Muscle of leg (tissue), 11 donors: ENCODE results near the gene CDH3. TPM values are rescaled to one million over a fixed set of nuclear protein-coding genes. Genes with fewer than 3 reads are reported as not detected.

Experiments used
- DNase-seq: peaks from one replicate; pipeline ENCODE4 v3.0.0; 2013
- H3K27ac ChIP-seq: one replicate; pipeline ENCODE4 v1.5.1; 2013; ENCODE audit warnings: mild to moderate bottlenecking, low read length, control low read depth
- H3K27me3 ChIP-seq: one replicate; pipeline ENCODE4 v1.6.1; 2013; ENCODE audit warnings: low read length; ENCODE audit not compliant: control insufficient read depth, insufficient read depth
- H3K36me3 ChIP-seq: one replicate; pipeline ENCODE4 v1.6.1; 2013; ENCODE audit warnings: low read length; ENCODE audit not compliant: control insufficient read depth, insufficient read depth
- H3K4me1 ChIP-seq: one replicate; pipeline ENCODE4 v1.6.1; 2013; ENCODE audit warnings: low read length; ENCODE audit not compliant: control insufficient read depth, insufficient read depth
- H3K4me3 ChIP-seq: one replicate; pipeline ENCODE4 v1.5.1; 2013; ENCODE audit warnings: low read length, control low read depth
- H3K9me3 ChIP-seq: replicated peaks from 2 replicates; pipeline ENCODE4 v1.6.1; 2013; ENCODE audit warnings: low read depth, low read length; ENCODE audit not compliant: control insufficient read depth
- WGBS: methylation state at CpG from one replicate; pipeline ENCODE4 v1.1.5; 2013; ENCODE audit warnings: missing lambda C conversion rate; ENCODE audit not compliant: insufficient coverage; 5-methylcytosine and 5-hydroxymethylcytosine counted together
- polyA plus RNA-seq, 8 donors: library from polyadenylated mRNA; unstranded; fragments of 120-200 nt; gene quantifications; one replicate each; pipeline versions ENCODE4 v1.2.1 to v1.2.3, GENCODE V29; 2013; ENCODE audit warnings: inconsistent platforms in 1 of 8, low replicate concordance in 1 of 8; ENCODE audit not compliant: insufficient read length in 8 of 8, insufficient read depth in 1 of 8
- total RNA-seq: library from RNA; stranded (reverse); fragments of 120-200 nt; gene quantifications from one replicate; pipeline ENCODE4 v1.2.4, GENCODE V29; 2013

Gene CDH3
- total and polyA plus RNA-seq, 9 donors = 0.23 to 12.7 (median 0.50) TPM

DNA sequence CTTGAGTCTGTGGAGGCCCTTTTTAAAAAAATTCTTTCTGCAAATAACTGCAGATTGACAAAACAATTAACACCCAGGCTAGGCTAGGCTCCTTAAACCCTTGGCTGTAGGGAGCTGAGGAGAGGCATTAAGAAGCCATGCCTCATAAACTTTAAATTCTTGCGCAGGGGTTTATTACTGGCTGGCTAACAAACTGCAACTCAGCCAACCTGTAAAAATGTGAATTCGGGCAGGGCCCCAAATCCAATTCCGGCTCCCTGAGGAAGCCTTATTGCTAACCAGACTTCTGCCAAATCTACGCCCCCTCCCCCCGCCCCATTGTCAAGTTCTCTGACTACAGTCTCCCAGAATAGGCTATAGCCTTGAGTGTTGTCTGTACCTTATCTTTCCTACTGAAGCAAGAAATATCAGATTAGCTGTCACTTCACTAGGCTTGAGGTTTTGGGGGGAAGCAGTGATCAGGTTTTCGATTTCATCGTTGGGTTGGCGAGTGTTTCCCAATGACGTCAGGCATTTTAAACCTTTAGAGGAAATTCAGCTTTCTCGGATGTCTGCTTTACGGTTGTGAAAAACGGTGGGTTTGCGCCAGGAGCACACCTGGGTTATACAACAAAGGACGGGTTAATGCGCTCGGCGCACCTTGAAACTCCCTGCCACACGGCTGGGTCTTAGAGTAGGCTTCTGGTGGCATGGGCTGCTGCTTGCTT is 2.0 kb downstream of the CDH3 start:
- DNase-seq = peak; percentile 14
- H3K9me3 ChIP-seq = no peaks in the 10 kb centered on the region

DNA sequence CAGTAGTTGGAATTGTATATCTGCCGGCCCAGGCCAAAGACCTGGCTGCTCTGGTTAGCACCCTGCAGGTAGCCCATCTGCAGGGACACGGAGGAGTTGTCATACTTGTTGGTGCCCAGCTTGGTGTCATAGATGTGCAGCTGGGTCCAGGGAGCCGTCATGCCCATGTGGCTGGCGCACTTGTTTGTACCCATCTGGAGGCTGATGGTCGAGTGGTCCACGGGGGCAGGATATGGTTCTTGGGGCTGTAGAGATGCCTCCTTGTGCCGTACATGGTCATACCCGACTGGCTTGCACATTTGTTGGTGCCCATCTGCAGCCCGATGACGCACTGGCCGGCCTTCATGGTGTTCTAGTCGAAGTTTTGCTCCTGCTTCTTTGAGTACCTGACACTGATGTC is 6.0 kb downstream of the CDH3 start:
- no peak for DNase-seq
- peaks cover 40% of the 10 kb centered on the region for H3K27me3 ChIP-seq
- H3K4me3 ChIP-seq = no peak overlapping the region
- H3K9me3 ChIP-seq = no peaks in the 10 kb centered on the region
- H3K36me3 ChIP-seq = no peaks in the 10 kb centered on the region
- peaks cover 7% of the 10 kb centered on the region for H3K4me1 ChIP-seq
- 92% methylated on average over 11 of the region's 12 CpGs for WGBS
- no peak overlapping the region for H3K27ac ChIP-seq

More for the DNA sequence above, 2.0 kb downstream of the CDH3 start:
- Histone ChIP-seq H3K27me3 (peaks cover 76% of the 10 kb centered on the region), H3K4me3 (no peak overlapping the region), H3K27ac (no peak overlapping the region), H3K4me1 (peaks cover 38% of the 10 kb centered on the region), H3K36me3 (no peaks in the 10 kb centered on the region)
- WGBS = 20% methylated on average over 14 of the region's 18 CpGs

- 77% methylated on average over 1 of the region's 2 CpGs for WGBS
- H3K4me3 ChIP-seq = no peak overlapping the region
- DNase-seq = no peak
- H3K4me1 ChIP-seq = no peaks in the 10 kb centered on the region
- no peaks in the 10 kb centered on the region for H3K9me3 ChIP-seq
- no peak overlapping the region for H3K27ac ChIP-seq
- H3K27me3 ChIP-seq = peaks cover 28% of the 10 kb centered on the region
- H3K36me3 ChIP-seq = no peaks in the 10 kb centered on the region
Observed at GRCh38 chr16:68652659-68653058, 7.5 kb downstream of the CDH3 start.

GRCh38 chr16:68655806-68656205 is 10.7 kb downstream of the CDH3 start:
- no peak overlapping the region for H3K4me3 ChIP-seq
- H3K36me3 ChIP-seq = no peaks in the 10 kb centered on the region
- peaks cover 5% of the 10 kb centered on the region for H3K4me1 ChIP-seq
- no peak overlapping the region for H3K27ac ChIP-seq
- 71% methylated on average over 5 of the region's 6 CpGs for WGBS
- H3K9me3 ChIP-seq = no peaks in the 10 kb centered on the region
- DNase-seq = no peak
- peaks cover 12% of the 10 kb centered on the region for H3K27me3 ChIP-seq

- no CpG with 5 or more reads among the region's 2 CpGs for WGBS
- Histone ChIP-seq H3K9me3 (no peaks in the 10 kb centered on the region), H3K4me3 (no peak overlapping the region), H3K27ac (no peak overlapping the region), H3K36me3 (no peaks in the 10 kb centered on the region), H3K4me1 (peaks cover 5% of the 10 kb centered on the region), H3K27me3 (peaks cover 12% of the 10 kb centered on the region)
- DNase-seq = no peak
Observed at GRCh38 chr16:68656751-68657150, 11.6 kb downstream of the CDH3 start.

- peak; percentile 59 for DNase-seq
- H3K27me3 ChIP-seq = peaks cover 14% of the 10 kb centered on the region
- no peak overlapping the region for H3K4me3 ChIP-seq
- no peaks in the 10 kb centered on the region for H3K9me3 ChIP-seq
- H3K36me3 ChIP-seq = no peaks in the 10 kb centered on the region
- 31% methylated on average over 10 of the region's 13 CpGs for WGBS
- peaks cover 5% of the 10 kb centered on the region for H3K4me1 ChIP-seq
- no peak overlapping the region for H3K27ac ChIP-seq
Observed at GRCh38 chr16:68658341-68658973, 13.3 kb downstream of the CDH3 start.

DNA sequence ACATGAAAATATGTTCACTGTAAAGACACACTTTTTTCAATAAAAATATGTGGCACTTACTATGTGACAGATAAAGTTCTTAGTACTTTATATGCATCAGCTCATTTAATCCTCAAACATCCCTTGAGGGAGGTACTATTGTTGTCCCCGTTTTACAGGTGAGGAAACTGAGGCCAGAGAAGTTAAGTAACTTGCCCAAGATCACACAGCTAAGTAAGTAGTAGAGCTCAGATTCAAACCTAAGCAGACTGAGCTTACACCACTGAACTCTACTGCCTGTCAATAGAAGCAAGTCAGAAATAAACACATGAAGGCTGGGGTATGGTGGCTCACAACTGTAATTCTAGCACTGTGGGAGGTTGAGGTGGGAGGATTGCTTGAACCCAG is 13.9 kb downstream of the CDH3 start:
- H3K36me3 ChIP-seq = no peaks in the 10 kb centered on the region
- no peak for DNase-seq
- H3K4me1 ChIP-seq = peaks cover 5% of the 10 kb centered on the region
- no CpG with 5 or more reads among the region's 1 CpG for WGBS
- no peak overlapping the region for H3K27ac ChIP-seq
- H3K9me3 ChIP-seq = no peaks in the 10 kb centered on the region
- peaks cover 14% of the 10 kb centered on the region for H3K27me3 ChIP-seq
- H3K4me3 ChIP-seq = no peak overlapping the region

DNA sequence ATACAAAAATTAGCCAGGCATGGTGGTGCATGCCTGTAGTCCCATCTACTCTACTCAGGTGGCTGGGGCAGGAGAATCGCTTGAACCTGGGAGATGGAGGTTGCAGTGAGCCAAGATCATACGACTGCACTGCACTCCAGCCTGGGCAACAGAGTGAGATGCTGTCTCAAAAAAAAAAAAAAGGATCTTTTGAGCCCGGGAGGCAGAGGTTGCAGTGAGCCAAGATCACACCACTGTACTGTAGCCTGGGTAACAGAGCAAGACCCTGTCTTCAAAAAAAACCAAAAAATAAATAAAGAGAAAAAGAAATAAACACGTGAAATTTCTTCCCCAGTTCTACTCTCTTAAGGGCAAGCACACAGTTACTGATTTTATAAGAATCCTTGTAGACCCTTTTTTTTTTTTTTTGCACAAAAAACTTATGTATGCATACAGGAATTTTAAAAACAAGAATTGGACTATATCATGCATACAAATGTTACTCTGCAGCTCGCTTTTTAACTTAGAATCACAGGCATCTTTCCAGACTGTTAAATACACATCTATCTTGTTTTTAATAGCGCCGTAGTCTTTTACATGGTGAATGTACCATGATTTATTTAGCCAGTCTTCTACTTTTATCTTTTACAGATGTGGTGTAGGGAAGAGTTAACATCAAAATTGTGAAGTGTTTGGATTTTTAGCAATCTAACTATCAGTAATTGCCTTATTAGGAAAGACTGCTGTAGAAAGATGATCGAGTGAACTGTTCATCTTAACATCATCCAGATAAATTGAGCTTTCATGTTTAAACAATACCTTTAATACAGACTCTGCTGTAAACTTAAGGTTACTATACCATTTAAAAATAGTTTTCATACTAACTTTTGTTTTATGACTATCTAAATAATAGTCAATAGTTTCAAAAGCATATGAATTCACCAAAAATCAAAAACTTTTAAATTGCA is 14.6 kb downstream of the CDH3 start:
- no peak for DNase-seq

GRCh38 chr16:68660359-68660795 is 15.3 kb downstream of the CDH3 start:
- no peak overlapping the region for H3K4me3 ChIP-seq
- H3K27me3 ChIP-seq = peaks cover 14% of the 10 kb centered on the region
- no CpG with 5 or more reads among the region's 6 CpGs for WGBS
- H3K9me3 ChIP-seq = no peaks in the 10 kb centered on the region
- no peak for DNase-seq
- H3K4me1 ChIP-seq = peaks cover 5% of the 10 kb centered on the region
- no peak overlapping the region for H3K27ac ChIP-seq
- no peaks in the 10 kb centered on the region for H3K36me3 ChIP-seq

More for the DNA sequence above, 14.6 kb downstream of the CDH3 start:
- Histone ChIP-seq H3K4me1 (peaks cover 5% of the 10 kb centered on the region), H3K4me3 (no peak overlapping the region), H3K9me3 (no peaks in the 10 kb centered on the region), H3K27me3 (peaks cover 14% of the 10 kb centered on the region), H3K36me3 (no peaks in the 10 kb centered on the region), H3K27ac (no peak overlapping the region)
- 55% methylated on average over 2 of the region's 8 CpGs for WGBS

GRCh38 chr16:68662035-68662434 is 16.9 kb downstream of the CDH3 start:
- H3K4me3 ChIP-seq = no peak overlapping the region
- peaks cover 5% of the 10 kb centered on the region for H3K4me1 ChIP-seq
- H3K27ac ChIP-seq = no peak overlapping the region
- DNase-seq = no peak
- no peaks in the 10 kb centered on the region for H3K36me3 ChIP-seq
- H3K27me3 ChIP-seq = peaks cover 8% of the 10 kb centered on the region
- no peaks in the 10 kb centered on the region for H3K9me3 ChIP-seq
- WGBS = 85% methylated on average over 1 of the region's 1 CpG
